Peyer's patch (tissue), 4 donors: ENCODE data around the gene TNFRSF14. TPM values are rescaled to one million over a fixed set of nuclear protein-coding genes. Genes with fewer than 3 reads are reported as not detected.

Source experiments
- DNase-seq, 3 donors: peaks; one replicate each; pipeline ENCODE4 v3.0.0-alpha.2; 2017 to 2019
- H3K27ac ChIP-seq, 4 donors: fragments of 200-600 bp; sonication (generic); one replicate each; pipeline ENCODE4 v1.5.1; 2016 to 2019
- H3K27me3 ChIP-seq, 2 donors: fragments of 200-600 bp; sonication (generic); one replicate each; pipeline ENCODE4 v1.5.1; 2019
- H3K36me3 ChIP-seq, 3 donors: fragments of 200-600 bp; sonication (generic); one replicate each; pipeline ENCODE4 v1.5.1; 2016 to 2019
- H3K4me1 ChIP-seq, 4 donors: fragments of 200-600 bp; sonication (generic); one replicate each; pipeline ENCODE4 v1.5.1; 2016 to 2019
- H3K4me3 ChIP-seq, 4 donors: fragments of 200-600 bp; sonication (generic); 1 replicate in 3 of 4; 2 replicates in 1 of 4; pipeline ENCODE4 v1.5.1; 2016 to 2019; ENCODE audit warnings: mild to moderate bottlenecking in 1 of 4
- H3K9me3 ChIP-seq, 4 donors: fragments of 200-600 bp; sonication (generic); one replicate each; pipeline ENCODE4 v1.5.1; 2016 to 2019; ENCODE audit warnings: mild to moderate bottlenecking in 1 of 4
- CTCF ChIP-seq, 6 experiments: fragments of 450-650 bp in 4 of 6; fragments of 200-600 bp in 2 of 6; sonication (generic) in 1 of 6; IDR thresholded peaks; one replicate each; pipeline ENCODE4 v1.5.1; 2017 to 2019; ENCODE audit warnings: antibody characterized with exemption in 6 of 6, mild to moderate bottlenecking in 3 of 6, moderate library complexity in 1 of 6
- POLR2A ChIP-seq, 2 donors: fragments of 450-650 bp; IDR thresholded peaks; one replicate each; pipeline ENCODE4 v1.5.1; 2017; ENCODE audit warnings: antibody characterized with exemption in 2 of 2, mild to moderate bottlenecking in 2 of 2, moderate library complexity in 2 of 2
- total RNA-seq, 4 donors: library from RNA; depleted of rRNA; stranded (reverse); fragments of >200 nt; gene quantifications; one replicate each; pipeline ENCODE4 v1.1.0, GENCODE V29; 2016

The TNFRSF14 gene
- total RNA-seq, 4 donors from 2014 or later, result 231 to 532 (median 316) TPM

GRCh38 chr1:2509589-2509988 is 46.6 kb upstream of the TNFRSF14 start:
- TF ChIP-seq CTCF (IDR thresholded peaks at IDR 0.05) (no peak), POLR2A (IDR thresholded peaks at IDR 0.05) (no peak)
- no peak overlapping the region for H3K4me3 ChIP-seq
- peaks cover 0 to 74% (median 0%) of the 10 kb centered on the region in 3 donors for H3K36me3 ChIP-seq
- no peaks in the 10 kb centered on the region for H3K9me3 ChIP-seq
- H3K27me3 ChIP-seq, result peaks cover 0 to 5% of the 10 kb centered on the region in 2 donors
- no peak for DNase-seq
- H3K4me1 ChIP-seq, result no peaks in the 10 kb centered on the region
- H3K27ac ChIP-seq, result no peak overlapping the region

- no peak for DNase-seq
- TF ChIP-seq CTCF (IDR thresholded peaks at IDR 0.05), result no peak
- no peak for TF ChIP-seq POLR2A (IDR thresholded peaks at IDR 0.05)
- Histone ChIP-seq H3K27ac (no peak overlapping the region), H3K27me3 (no peaks in the 10 kb centered on the region), H3K36me3 (peaks cover 0 to 84% (median 0%) of the 10 kb centered on the region in 3 donors), H3K9me3 (no peaks in the 10 kb centered on the region), H3K4me3 (no peak overlapping the region), H3K4me1 (no peaks in the 10 kb centered on the region)
Observed at GRCh38 chr1:2510366-2511155, 45.6 kb upstream of the TNFRSF14 start.

- H3K9me3 ChIP-seq, result no peaks in the 10 kb centered on the region
- no peak for TF ChIP-seq POLR2A (IDR thresholded peaks at IDR 0.05)
- TF ChIP-seq CTCF (IDR thresholded peaks at IDR 0.05), result no peak
- H3K4me3 ChIP-seq, result no peak overlapping the region
- peaks cover 0 to 99% (median 0%) of the 10 kb centered on the region in 3 donors for H3K36me3 ChIP-seq
- no peaks in the 10 kb centered on the region for H3K4me1 ChIP-seq
- H3K27me3 ChIP-seq, result no peaks in the 10 kb centered on the region
- H3K27ac ChIP-seq, result no peak overlapping the region
- DNase-seq, result no peak
Observed at GRCh38 chr1:2512862-2513421, 43.2 kb upstream of the TNFRSF14 start.

- Histone ChIP-seq H3K4me1 (no peaks in the 10 kb centered on the region), H3K36me3 (peaks cover 0 to 99% (median 0%) of the 10 kb centered on the region in 3 donors), H3K27ac (no peak overlapping the region), H3K9me3 (no peaks in the 10 kb centered on the region), H3K27me3 (no peaks in the 10 kb centered on the region), H3K4me3 (no peak overlapping the region)
- no peak for DNase-seq
- TF ChIP-seq CTCF (IDR thresholded peaks at IDR 0.05) (no peak), POLR2A (IDR thresholded peaks at IDR 0.05) (no peak)
Observed at GRCh38 chr1:2513939-2514652, 42.1 kb upstream of the TNFRSF14 start.

GRCh38 chr1:2514863-2515762 is 41.1 kb upstream of the TNFRSF14 start:
- Histone ChIP-seq H3K27me3 (no peaks in the 10 kb centered on the region), H3K4me1 (no peaks in the 10 kb centered on the region), H3K36me3 (peaks cover 0 to 99% (median 0%) of the 10 kb centered on the region in 3 donors), H3K9me3 (no peaks in the 10 kb centered on the region), H3K27ac (no peak overlapping the region), H3K4me3 (no peak overlapping the region)
- no peak for DNase-seq
- TF ChIP-seq POLR2A (IDR thresholded peaks at IDR 0.05) (no peak), CTCF (IDR thresholded peaks at IDR 0.05) (no peak)
